GM12873 (cell line): ENCODE measurements around the gene GAS6.

Experiments
- CTCF ChIP-seq: IDR thresholded peaks from 2 replicates; pipeline ENCODE4 v1.5.1; 2012; ENCODE audit warnings: low read depth, mild to moderate bottlenecking, moderate library complexity, low read length, control low read depth; ENCODE audit not compliant: insufficient read depth; ENCODE audit errors: missing control alignments

GAS6 gene

GRCh38 chr13:113816254-113816929 is 47.5 kb downstream of the GAS6 start:
- no peak for TF ChIP-seq CTCF

GRCh38 chr13:113815151-113816058 is 48.5 kb downstream of the GAS6 start:
- TF ChIP-seq CTCF = no peak

- TF ChIP-seq CTCF = no peak
Measured at GRCh38 chr13:113814435-113814821, 49.4 kb downstream of the GAS6 start.

GRCh38 chr13:113813749-113814434 is 50.0 kb downstream of the GAS6 start:
- TF ChIP-seq CTCF = no peak

GRCh38 chr13:113813070-113813748 is 50.7 kb downstream of the GAS6 start:
- TF ChIP-seq CTCF = no peak

- no peak for TF ChIP-seq CTCF
Measured at GRCh38 chr13:113812178-113813040, 51.5 kb downstream of the GAS6 start.
